ENCODE results near the gene ARHGAP40. TPM values are rescaled to one million over a fixed set of nuclear protein-coding genes. Genes with fewer than 3 reads are reported as not detected.

Gene ARHGAP40
- total and polyA plus RNA-seq, 9 of the 15 experiments (the other 6 are each of a cell fraction or from before 2014, with no cell fraction given) = not detected

GRCh38 chr20:38631155-38632022 is 29.8 kb downstream of the ARHGAP40 start (continued):
- TF ChIP-seq TCF15 (CRISPR knock-in tag; IDR thresholded peaks at IDR 0.05) (no peak), THRB (CRISPR knock-in tag; conservative IDR thresholded peaks at IDR 0.05) (no peak), BHLHE40 (IDR thresholded peaks at IDR 0.05; ENCODE audit: low read length) (no peak), ZBTB11 (CRISPR knock-in tag; IDR thresholded peaks at IDR 0.05) (no peak), KLF1 (tag; IDR thresholded peaks at IDR 0.05) (no peak), SPI1 (IDR thresholded peaks at IDR 0.05; ENCODE audit: borderline replicate concordance, low read depth, low read length) (peak; percentile 29; the same call in 1 of the 2 replicates), NKRF (IDR thresholded peaks at IDR 0.05; ENCODE audit: borderline replicate concordance) (no peak), ZNF175 (CRISPR knock-in tag; IDR thresholded peaks at IDR 0.05; ENCODE audit: low read depth) (0 out of 2 replicates have a peak, but pooled peaks have one; percentile 34), CREBBP (IDR thresholded peaks at IDR 0.05; ENCODE audit: low read depth, low read length) (no peak), SUPT5H (IDR thresholded peaks at IDR 0.05) (no peak), POLR2AphosphoS5 (IDR thresholded peaks at IDR 0.05; ENCODE audit: control insufficient read depth, insufficient read depth, low read depth, low read length) (no peak), FOXP4 (CRISPR knock-in tag; IDR thresholded peaks at IDR 0.05; ENCODE audit: borderline replicate concordance) (no peak), RFX5 (IDR thresholded peaks at IDR 0.05; ENCODE audit: low read depth, low read length) (no peak), ARID1B (IDR thresholded peaks at IDR 0.05) (no peak), MCM2 (IDR thresholded peaks at IDR 0.05; ENCODE audit: low read depth) (no peak), ZFP36 (IDR thresholded peaks at IDR 0.05; ENCODE audit: low read depth, low read length, partially characterized antibody) (no peak), CSDE1 (IDR thresholded peaks at IDR 0.05) (no peak), ZNF311 (CRISPR knock-in tag; IDR thresholded peaks at IDR 0.05) (no peak)

Data from K562 (cell line).